GM19043 (cell line): ENCODE results near the gene FOXF2.

ENCODE experiments used
- ATAC-seq: cut with Tn5 transposase; IDR thresholded peaks from one replicate; pipeline ENCODE4 v1.9.1; 2021; ENCODE audit warnings: low read depth; ENCODE audit not compliant: unreplicated experiment

Gene FOXF2

DNA sequence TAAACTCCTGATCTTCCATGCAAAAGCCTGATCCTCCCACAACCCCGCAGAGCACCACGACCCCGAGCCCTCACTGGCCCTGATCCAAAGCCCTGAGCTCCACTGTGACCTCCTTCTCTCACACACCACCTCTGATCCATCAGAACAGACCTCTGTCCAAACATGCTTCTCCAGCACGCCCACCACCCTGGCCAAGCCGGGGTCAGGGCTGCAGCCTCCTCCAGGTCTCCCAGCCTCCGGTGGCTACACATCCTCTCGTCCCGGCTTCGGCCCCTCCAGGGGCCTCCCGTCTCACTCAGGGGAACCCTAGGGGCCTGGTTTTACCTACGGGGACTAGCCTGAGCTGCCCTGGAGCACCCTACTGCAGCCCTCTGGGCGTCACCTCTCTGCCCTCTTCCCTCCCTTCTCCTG lies 49.1 kb downstream of the FOXF2 start:
- no peak for ATAC-seq

DNA sequence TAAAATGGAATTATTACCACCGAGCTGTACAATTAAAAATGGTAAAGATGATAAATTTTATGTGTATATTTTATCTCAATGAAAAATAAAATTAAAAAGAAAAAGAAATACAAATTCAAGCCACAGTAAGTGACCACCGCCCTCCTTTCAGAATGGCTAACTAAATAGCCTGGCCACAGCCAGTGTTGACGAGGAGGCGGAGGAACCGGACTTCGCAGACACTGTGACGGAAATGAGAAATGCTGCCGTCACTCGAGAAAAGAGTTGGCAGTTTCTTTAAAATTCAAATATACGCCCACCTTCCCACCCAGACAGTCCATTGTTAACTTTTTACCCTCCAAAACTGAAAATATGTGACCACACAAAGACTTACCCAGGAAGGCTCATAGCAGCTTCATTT lies 50.0 kb downstream of the FOXF2 start:
- no peak for ATAC-seq

DNA sequence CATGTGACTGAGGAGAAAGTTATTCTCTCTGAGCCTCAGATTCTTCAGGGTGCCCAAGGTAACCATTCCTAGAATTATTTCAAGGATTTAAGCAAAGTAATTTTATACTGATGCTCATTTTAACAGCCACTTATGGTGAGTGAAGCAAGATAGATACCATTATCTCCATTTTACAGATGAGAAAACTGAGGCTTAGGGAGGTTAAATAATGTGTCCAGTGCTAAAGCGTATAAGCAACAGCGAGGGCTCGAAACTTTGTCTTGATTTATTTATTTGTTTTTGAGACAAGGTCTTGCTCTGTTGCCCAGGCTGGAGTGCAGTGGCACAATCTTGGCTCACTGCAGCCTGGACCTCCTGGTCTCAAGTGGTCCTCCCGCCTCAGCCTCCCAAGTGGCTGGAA lies 53.6 kb downstream of the FOXF2 start:
- ATAC-seq, result no peak
